Peyer's patch (tissue), 4 donors: ENCODE measurements around the gene FBXO7. TPM values are rescaled to one million over a fixed set of nuclear protein-coding genes. Genes with fewer than 3 reads are reported as not detected.
A peak's percentile ranks its signal among the peaks of the same experiment; 100 is the strongest.

Source experiments
- DNase-seq, 3 donors: peaks; one replicate each; pipeline ENCODE4 v3.0.0-alpha.2; 2017 to 2019
- H3K27ac ChIP-seq, 4 donors: fragments of 200-600 bp; sonication (generic); one replicate each; pipeline ENCODE4 v1.5.1; 2016 to 2019
- H3K27me3 ChIP-seq, 2 donors: fragments of 200-600 bp; sonication (generic); one replicate each; pipeline ENCODE4 v1.5.1; 2019
- H3K36me3 ChIP-seq, 3 donors: fragments of 200-600 bp; sonication (generic); one replicate each; pipeline ENCODE4 v1.5.1; 2016 to 2019
- H3K4me1 ChIP-seq, 4 donors: fragments of 200-600 bp; sonication (generic); one replicate each; pipeline ENCODE4 v1.5.1; 2016 to 2019
- H3K4me3 ChIP-seq, 4 donors: fragments of 200-600 bp; sonication (generic); 1 replicate in 3 of 4; 2 replicates in 1 of 4; pipeline ENCODE4 v1.5.1; 2016 to 2019; ENCODE audit warnings: mild to moderate bottlenecking in 1 of 4
- H3K9me3 ChIP-seq, 4 donors: fragments of 200-600 bp; sonication (generic); one replicate each; pipeline ENCODE4 v1.5.1; 2016 to 2019; ENCODE audit warnings: mild to moderate bottlenecking in 1 of 4
- CTCF ChIP-seq, 6 experiments: fragments of 450-650 bp in 4 of 6; fragments of 200-600 bp in 2 of 6; sonication (generic) in 1 of 6; IDR thresholded peaks; one replicate each; pipeline ENCODE4 v1.5.1; 2017 to 2019; ENCODE audit warnings: antibody characterized with exemption in 6 of 6, mild to moderate bottlenecking in 3 of 6, moderate library complexity in 1 of 6
- POLR2A ChIP-seq, 2 donors: fragments of 450-650 bp; IDR thresholded peaks; one replicate each; pipeline ENCODE4 v1.5.1; 2017; ENCODE audit warnings: antibody characterized with exemption in 2 of 2, mild to moderate bottlenecking in 2 of 2, moderate library complexity in 2 of 2
- total RNA-seq, 4 donors: library from RNA; depleted of rRNA; stranded (reverse); fragments of >200 nt; gene quantifications; one replicate each; pipeline ENCODE4 v1.1.0, GENCODE V29; 2016

FBXO7 gene
- total RNA-seq, 4 donors from 2014 or later: 61.1 to 98.3 (median 80.9) TPM

DNA sequence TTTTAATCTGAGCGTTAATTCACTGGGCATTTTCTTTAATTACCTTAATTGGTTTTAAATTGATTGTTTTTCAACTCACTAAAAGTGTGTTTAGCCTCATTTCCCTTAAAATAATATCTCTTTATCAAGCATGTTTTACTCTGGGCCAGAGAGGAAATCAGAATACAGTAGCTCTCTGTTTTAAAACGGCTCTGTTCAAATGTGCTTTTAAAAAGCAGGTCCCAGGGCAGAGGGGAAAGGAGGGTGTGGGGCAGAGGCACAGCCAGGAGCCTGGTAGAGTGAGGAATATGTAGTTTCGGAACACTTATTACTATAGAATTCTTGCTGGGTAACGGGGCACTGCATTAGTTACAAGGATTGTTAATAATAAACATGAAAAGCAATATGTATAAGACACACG, 47.6 kb downstream of the FBXO7 start:
- no peak overlapping the region for H3K4me3 ChIP-seq
- no peak for TF ChIP-seq POLR2A (IDR thresholded peaks at IDR 0.05)
- TF ChIP-seq CTCF (IDR thresholded peaks at IDR 0.05): no peak
- H3K36me3 ChIP-seq: no peaks in the 10 kb centered on the region
- no peaks in the 10 kb centered on the region for H3K9me3 ChIP-seq
- no peaks in the 10 kb centered on the region for H3K27me3 ChIP-seq
- no peak overlapping the region for H3K27ac ChIP-seq
- no peaks in the 10 kb centered on the region for H3K4me1 ChIP-seq
- DNase-seq: no peak

- peaks cover 0 to 27% (median 0%) of the 10 kb centered on the region in 4 donors for H3K4me1 ChIP-seq
- no peaks in the 10 kb centered on the region for H3K9me3 ChIP-seq
- TF ChIP-seq CTCF (IDR thresholded peaks at IDR 0.05): no peak
- TF ChIP-seq POLR2A (IDR thresholded peaks at IDR 0.05): no peak
- DNase-seq: no peak
- H3K27ac ChIP-seq: no peak overlapping the region
- no peaks in the 10 kb centered on the region for H3K27me3 ChIP-seq
- no peaks in the 10 kb centered on the region for H3K36me3 ChIP-seq
- no peak overlapping the region for H3K4me3 ChIP-seq
These were observed 53.1 kb downstream of the FBXO7 start for GRCh38 chr22:32527756-32528155.

- H3K36me3 ChIP-seq: no peaks in the 10 kb centered on the region
- peaks cover 0 to 27% (median 0%) of the 10 kb centered on the region in 4 donors for H3K4me1 ChIP-seq
- H3K4me3 ChIP-seq: no peak overlapping the region
- no peak for TF ChIP-seq CTCF (IDR thresholded peaks at IDR 0.05)
- TF ChIP-seq POLR2A (IDR thresholded peaks at IDR 0.05): no peak
- H3K9me3 ChIP-seq: no peaks in the 10 kb centered on the region
- H3K27me3 ChIP-seq: no peaks in the 10 kb centered on the region
- H3K27ac ChIP-seq: no peak overlapping the region
- no peak for DNase-seq
These were observed 53.7 kb downstream of the FBXO7 start for GRCh38 chr22:32528316-32528715.

- H3K4me3 ChIP-seq: no peak overlapping the region
- peak; percentile 63 to 93 (median 76) for DNase-seq
- H3K36me3 ChIP-seq: no peaks in the 10 kb centered on the region
- no peaks in the 10 kb centered on the region for H3K9me3 ChIP-seq
- TF ChIP-seq CTCF (IDR thresholded peaks at IDR 0.05) (peak; percentile 58 to 85 (median 78)), POLR2A (IDR thresholded peaks at IDR 0.05) (no peak)
- no peaks in the 10 kb centered on the region for H3K27me3 ChIP-seq
- peak overlapping the region in 2 of 4 donors; percentile 26 to 53 for H3K27ac ChIP-seq
- H3K4me1 ChIP-seq: peaks cover 0 to 27% (median 0%) of the 10 kb centered on the region in 4 donors
These were observed 54.7 kb downstream of the FBXO7 start for GRCh38 chr22:32528984-32529982.

- H3K4me1 ChIP-seq: peaks cover 0 to 27% (median 0%) of the 10 kb centered on the region in 4 donors
- DNase-seq: no peak
- H3K36me3 ChIP-seq: no peaks in the 10 kb centered on the region
- peak overlapping the region in 2 of 4 donors; percentile 30 to 37 for H3K27ac ChIP-seq
- H3K9me3 ChIP-seq: no peaks in the 10 kb centered on the region
- no peaks in the 10 kb centered on the region for H3K27me3 ChIP-seq
- no peak overlapping the region for H3K4me3 ChIP-seq
- TF ChIP-seq POLR2A (IDR thresholded peaks at IDR 0.05): no peak
- TF ChIP-seq CTCF (IDR thresholded peaks at IDR 0.05): no peak
These were observed 56.6 kb downstream of the FBXO7 start for GRCh38 chr22:32531228-32531627.
